ENCODE measurements around the gene BRIP1.
A peak's percentile ranks its signal among the peaks of the same experiment; 100 is the strongest.
"Not testable (repeated sequence)": the region's sequence is repeated elsewhere in the genome, so short reads cannot be mapped to it uniquely, and the experiment has no call there.

Gene BRIP1

DNA sequence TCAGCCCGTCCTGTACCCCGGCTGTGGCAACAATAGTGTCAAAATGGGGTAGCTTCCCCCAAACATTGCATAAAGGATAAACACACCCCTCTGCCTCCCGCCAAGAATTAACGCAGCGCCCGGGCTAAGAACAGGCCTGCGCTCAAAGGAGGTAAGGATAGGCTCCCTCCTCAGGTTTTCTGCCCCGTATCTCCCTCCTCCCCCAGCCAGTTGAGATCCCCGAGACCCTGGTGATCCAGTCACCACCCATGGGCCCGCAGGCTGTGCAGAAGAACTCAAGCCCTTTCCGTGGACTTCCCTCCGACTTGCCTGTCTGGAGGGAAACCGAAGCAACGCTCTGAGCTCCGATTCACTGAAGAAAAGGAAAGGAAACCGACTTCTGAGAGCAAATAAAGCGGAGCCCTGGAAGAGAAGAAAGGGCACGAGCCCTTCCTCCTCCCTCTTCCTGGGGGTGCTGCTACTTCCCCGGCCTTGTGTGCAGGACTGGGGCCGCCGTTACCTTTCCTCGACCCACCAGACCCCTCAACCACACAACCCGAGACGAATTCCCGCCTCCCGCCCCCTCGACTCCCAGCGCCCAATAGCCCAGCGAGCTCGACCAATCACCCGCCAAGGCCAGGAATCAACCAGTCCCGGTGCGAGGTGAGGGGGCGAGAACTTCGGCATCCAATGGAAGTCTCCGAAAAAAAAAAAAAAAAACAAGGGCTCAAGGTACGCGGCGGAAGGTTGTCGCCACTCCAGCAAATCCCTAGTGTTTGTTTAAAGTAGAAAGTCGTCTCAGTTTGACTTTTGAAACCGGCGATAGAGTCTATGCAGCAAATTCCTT lies at the start of gene BRIP1:
Gene BRIP1, minus strand, starts transcription at position 554 of the 826 bp plus-strand sequence. CDS start 1,989 bp downstream, outside the sequence.
- DNase-seq (ENCODE audit: low read depth) = peak; percentile 86

DNA sequence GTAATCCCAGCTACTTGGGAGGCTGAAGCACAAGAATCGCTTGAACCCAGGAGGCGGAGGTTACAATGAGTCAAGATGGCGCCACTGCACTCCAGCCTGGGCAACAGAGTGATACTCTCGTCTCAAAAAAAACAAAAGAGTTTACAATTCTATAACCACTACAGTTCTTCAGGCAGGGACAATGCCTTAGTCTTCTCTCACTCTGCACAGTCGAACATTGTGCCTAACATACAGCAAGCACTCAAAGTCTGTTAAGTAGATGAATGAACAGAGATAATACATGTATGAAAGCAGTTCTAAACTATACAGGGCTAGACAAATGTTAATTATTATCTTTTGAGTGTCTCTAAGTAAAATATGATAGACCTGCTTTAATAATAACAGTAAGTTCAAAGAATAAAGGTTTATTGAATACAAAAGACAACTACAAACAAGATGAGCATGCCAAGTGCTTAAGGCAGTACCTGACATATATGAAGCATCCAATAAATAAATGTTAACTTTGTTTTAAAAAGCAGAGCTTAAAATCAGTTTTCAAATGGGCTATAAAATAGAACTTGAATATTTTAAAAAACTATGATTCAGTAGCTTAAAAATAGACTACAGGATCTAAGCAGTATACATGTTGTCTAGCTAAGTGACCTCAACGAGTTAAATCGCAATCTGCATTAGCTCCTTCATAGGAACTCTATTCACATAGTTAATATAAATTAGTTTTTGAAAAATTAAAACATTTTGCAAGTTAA lies 45.1 kb upstream of the BRIP1 start:
- no peak for DNase-seq (ENCODE audit: low read depth)

DNA sequence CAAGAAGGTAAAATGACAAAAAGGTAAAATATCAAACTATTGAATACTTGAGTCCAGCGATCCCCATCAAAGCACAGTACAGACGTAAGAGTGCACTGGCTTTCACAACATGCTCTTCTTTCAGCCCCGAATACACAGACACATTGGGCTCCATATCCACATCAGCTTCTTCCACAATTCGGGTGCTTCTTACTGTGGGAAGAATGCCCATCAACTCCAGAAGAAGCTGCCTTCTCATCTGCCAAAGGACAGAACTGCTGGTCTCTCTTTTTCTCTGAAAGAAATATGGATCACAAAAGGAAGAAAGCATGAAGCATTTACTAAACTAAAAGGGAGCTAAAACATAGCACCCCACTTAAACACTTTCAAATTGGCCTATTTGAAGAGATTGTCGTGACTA lies 44.0 kb upstream of the BRIP1 start:
- DNase-seq (ENCODE audit: low read depth) = no peak

DNA sequence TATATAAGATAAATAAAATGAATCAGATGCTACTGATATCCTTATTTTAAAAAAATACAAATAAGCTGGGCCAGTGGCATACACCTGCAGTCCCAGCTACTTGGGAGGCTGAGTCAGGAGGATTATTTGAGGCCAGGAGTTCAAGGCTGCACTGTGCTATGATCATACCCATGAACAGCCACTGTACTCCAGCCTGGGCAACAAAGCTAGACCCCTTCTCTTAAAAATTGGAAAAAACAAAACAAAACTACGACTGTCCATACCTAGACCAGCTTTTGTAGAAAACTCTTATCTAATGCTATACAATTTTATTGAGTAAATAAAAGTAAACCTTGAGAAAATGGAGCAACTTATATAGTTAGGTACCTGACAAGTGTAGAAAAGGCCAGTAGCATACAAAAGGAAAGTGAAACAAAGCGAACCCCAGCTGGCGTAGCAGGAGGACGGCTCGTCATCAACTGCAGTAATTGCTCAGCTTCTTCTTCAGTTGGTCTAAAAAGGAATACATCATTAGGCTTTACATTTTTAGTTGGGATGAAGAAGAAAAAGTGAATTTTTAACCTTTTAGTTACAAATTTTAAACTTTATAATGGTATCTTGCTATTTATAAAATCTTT lies 40.9 kb upstream of the BRIP1 start:
- no peak for DNase-seq (ENCODE audit: low read depth)

DNA sequence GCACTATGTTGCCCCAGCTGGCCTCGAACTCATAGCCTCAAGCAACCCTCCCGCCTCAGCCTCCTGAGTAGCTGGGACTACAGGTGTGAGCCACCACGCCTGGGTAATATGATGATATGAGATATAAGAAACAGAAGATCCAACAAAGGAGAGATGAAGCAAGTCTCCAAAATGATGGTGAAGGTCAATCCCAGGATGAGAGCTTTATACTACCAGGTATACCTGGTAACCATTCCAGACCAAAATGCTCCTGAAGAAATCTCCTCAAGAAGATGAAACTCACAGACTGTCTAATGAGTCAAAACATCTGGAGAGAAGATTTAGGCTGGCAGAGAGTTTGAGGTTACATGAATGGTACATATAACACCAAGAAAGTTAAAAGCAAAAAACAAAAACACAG lies 39.9 kb upstream of the BRIP1 start:
- no peak for DNase-seq (ENCODE audit: low read depth)

DNA sequence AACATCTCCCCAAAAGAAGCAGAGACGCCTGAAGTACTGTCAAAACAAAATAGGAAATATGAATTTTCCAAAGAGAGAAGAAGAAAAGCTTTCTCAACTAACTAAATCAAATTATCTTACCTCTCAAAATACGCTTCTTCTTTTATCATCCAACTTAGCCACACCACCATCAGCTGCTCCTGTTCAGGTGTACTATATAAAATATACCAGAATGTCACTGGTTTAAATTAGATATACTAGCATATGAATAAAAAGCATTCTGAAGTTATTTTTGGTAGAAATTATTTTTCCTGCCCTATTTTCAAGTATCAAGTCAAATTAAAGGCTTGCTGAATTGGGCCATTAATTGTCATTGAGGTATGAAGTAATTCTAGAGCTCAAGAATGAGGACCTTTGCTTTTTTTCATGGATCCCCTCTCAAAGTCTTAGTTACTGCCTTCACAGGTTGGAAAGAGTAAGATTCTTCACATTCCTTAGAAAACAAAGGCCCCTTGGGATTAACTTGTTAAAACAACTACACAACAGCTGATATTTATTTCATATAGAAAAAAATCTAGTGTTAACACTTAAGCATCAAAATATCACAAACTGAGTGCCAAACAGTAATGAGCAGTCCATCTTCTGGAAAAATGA lies 34.3 kb upstream of the BRIP1 start:
- no peak for DNase-seq (ENCODE audit: low read depth)

DNA sequence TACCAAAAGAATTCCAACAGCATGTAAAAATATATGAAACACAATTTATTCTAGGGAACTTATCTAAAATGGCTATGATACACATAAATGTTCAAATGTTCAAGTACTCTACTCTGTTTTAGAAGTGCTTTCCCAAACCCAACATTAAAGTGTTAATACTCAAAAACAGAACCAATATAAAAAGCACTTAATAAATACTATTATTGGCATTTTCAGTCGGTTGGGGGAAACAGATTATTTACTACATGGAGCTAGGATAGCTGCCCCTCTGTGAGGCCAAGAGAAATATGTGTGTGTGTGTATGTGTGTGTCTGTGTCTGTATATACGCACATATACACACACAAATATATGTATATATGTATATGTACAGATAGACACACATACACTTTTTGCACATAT lies 32.1 kb upstream of the BRIP1 start:
- no peak for DNase-seq (ENCODE audit: low read depth)

DNA sequence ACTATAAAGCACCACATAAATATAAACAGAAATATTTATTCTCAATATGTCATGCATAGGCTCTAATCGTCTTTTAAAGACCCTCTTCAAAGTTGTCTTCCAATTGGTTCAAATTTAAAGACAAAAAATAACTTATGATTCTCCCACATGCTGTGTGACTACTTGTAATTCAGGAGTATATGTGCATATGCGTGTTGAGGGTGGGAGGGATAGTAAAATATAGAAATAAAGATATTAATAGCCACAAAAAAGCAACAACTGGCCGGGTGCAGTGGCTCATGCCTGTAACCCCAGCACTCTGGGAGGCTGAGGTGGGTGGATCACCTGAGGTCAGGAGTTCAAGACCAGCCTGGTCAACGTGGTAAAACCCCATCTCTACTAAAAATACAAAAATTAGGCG lies 31.0 kb upstream of the BRIP1 start:
- not testable (repeated sequence) for DNase-seq (ENCODE audit: low read depth)

DNA sequence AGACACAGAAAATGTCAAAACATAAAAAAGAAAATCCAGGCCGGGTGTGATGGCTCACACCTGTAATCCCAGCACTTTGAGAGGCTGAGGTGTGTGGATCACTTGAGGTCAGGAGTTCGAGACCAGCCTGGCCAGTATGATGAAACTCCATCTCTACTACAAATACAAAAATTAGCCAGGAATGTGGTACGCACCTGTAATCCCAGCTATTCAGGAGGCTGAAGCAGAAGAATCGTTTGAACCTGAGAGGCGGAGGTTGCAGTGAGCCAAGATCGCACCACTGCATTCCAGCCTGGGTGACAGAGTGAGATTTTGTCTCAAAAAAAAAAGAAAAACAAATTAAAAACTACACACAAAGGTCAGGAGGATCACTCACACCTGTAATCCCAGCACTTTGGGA lies 24.4 kb upstream of the BRIP1 start:
- not testable (repeated sequence) for DNase-seq (ENCODE audit: low read depth)

DNA sequence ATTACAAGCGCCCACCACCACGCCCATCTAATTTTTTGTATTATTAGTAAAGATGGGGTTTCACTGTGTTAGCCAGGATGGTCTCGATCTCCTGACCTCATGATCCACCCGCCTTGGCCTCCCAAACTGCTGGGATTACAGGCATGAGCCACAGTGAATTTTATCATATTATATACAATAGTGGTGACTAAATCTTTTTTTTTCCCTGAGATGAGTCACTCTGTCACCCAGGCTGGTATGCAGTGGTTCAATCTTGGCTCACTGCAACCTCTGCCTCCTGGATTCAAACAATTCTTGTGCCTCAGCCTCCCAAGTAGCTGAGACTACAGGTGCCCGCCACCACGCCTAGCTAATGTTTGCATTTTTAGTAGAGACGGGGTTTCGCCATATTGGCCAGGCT lies 22.5 kb upstream of the BRIP1 start:
- not testable (repeated sequence) for DNase-seq (ENCODE audit: low read depth)

DNA sequence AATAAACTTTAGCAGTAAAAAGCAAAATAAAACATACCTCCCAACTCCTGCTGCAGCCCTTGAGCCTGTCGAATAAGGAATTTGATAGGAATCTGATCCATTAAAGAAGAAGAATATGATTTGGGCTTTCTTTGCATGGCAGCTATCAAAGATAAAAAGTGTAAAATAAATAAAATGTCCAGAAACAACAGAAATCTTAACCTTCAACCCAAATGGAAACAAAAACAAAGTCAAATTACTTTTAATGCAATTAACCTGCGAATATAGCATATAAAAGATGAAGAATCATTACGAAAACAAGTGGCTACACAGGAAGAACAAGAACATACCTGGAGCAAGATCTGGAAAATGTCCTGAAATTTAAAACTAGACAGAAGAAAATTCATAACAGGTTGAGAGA lies 21.5 kb upstream of the BRIP1 start:
- no peak for DNase-seq (ENCODE audit: low read depth)

DNA sequence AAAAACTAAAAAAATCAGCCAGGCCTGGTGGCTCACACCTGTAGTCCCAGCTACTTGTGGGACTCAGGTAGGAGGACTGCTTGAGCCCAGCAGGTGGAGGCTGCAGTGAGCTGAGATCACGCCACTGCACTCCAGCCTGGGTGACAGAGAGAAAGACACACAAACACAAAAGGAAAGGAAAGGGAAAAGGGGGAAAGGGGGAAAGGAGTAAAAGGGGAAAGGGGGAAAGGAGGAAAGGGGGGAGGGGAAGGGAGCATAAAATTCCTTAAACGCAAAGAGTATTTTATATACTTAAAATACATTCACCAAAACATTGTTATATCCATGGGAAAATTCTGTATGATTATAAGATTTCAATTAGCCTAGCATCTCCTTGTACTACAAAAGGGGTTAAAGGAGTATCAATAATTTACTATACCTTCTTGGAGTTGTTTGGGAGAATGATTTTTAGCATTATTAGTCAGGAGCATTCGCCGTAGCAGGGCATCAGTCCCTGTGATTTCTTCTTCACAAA lies 17.3 kb upstream of the BRIP1 start:
- no peak for DNase-seq (ENCODE audit: low read depth)

DNA sequence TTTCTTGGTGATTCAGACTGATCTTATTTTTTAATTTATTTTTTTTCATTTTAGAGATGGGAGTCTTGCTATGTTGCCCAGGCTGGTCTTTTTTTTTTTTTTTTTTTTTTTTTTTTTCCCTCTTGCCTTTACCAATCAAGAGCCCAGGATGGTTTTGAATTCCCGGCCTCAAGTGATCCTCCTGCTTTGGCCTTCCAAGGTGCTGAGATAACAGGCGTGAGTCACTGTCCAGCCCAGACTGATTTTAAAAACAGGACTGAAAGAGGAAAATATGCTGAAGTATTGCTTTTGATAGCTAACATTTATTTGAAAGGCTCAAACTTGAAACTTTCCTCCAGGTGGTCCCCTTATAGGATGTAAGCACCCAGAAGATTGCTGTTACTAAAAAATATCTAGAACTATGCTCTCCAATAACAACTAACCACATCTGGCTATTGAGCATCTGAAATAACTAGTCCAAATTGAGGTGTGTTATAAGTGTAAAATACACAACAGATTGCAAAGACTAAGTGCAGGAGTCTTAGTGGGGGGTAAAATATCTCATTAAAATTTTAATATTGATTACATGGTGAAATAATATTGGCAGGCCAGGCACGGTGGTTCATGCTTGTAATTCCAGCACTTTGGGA lies 15.8 kb upstream of the BRIP1 start:
- DNase-seq (ENCODE audit: low read depth) = no peak

DNA sequence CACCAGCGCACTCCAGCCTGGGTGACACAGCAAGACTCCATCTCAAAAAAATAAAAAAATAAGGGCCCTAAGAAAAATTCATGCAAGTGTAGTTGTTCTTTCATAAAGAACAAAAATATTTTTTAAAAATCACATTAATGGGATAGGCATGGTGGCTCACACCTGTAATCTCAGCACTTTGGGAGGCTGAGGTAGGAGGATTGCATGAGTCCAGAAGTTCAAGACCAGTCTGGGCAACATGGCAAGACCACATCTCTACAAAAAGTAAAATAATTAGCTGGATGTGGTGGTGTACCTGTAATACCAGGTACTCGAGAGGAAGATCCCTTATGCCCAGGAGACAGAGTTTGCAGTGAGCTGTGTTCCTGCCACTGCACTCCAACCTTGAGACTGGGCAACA lies 15.2 kb upstream of the BRIP1 start:
- no peak for DNase-seq (ENCODE audit: low read depth)

DNA sequence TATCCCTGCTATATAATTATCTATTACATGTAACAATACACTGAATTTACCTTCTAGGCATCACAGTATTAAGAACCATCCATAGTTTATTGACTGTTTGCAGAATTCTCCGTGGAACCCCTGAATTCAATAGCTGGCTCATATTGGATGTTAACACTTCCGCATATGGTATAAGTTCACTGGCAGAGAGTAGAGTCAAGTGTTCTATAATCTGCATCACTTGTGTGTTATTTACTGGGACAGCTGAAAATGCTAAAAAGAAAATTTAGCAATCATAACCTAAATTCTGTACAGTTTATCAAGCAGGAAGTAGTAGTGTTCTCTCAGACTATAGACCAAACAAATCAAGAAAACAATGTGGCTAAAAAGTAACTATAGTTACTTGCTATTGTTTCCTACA lies 14.5 kb upstream of the BRIP1 start:
- no peak for DNase-seq (ENCODE audit: low read depth)

DNA sequence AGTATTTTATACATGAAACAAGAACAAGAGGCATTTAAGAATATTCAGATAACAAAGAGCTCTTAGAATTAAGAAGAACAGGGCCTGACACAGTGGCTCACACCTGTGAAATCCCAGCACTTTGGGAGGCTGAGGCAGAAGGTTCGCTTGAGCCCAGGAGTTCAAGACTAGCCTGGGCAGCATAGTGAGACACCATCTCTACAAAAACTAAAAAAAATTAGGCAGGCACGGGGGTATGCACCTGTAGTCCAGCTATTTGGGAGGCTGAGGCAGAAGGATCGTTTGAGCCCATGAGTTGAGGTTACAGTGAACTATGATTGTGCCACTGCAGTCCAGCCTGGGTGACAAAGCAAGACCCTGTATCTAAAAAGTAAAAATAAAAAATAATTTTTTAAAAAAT lies 12.5 kb upstream of the BRIP1 start:
- DNase-seq (ENCODE audit: low read depth) = no peak

DNA sequence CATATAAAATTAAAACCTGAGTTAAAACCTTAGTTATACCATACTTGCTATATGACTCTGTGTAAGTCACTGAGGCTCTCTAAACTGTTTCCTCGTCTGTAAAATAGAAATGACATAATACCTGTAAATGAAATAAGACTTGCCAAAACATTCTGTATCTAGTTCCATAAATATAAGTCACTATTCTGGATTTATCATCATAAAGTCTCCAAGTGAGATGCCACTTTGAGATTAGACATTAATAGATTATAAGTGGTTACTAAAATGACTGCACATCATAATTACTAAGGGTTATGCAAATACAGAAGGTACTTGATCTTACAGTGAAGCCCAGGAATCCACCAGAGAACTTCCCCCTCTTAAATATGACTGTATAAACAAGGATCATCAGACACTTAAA lies 12.0 kb upstream of the BRIP1 start:
- DNase-seq (ENCODE audit: low read depth) = no peak

DNA sequence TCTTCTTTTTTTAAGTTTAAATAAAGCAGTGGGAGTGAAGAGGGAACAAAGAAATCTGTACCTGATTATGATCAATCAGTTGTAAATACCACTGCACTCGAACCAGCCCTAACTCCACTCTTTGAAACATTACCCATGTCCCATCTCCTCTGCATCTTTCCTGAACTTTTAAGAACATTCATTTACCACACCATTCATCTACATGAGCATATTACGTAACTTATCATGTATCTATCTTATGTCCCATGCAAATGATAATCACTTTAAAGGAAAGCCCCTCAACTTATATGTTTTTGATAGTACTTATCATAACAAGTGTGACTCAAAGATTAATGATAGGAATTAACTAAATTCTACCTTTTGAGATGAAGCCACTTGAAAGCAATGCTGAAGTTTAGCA lies 10.7 kb upstream of the BRIP1 start:
- no peak for DNase-seq (ENCODE audit: low read depth)

DNA sequence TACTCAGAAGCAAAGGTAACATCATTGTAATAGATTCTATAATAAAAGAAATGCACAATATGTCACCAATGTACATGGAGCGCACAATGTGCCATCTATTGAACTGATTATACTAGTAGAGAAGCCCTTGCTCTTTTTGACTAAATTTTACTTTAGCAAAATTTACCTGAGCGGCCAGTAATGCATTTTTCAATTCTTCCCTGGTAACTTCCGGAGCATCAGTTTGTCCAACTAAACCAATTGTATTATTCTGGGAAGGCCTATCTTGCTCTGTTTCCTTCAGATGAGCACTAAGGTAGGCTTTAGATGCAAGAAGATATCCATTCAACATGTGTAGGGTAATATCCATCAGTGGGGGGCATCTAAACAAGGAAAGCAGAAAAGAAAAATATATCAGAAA lies 8.8 kb upstream of the BRIP1 start:
- DNase-seq (ENCODE audit: low read depth) = no peak

DNA sequence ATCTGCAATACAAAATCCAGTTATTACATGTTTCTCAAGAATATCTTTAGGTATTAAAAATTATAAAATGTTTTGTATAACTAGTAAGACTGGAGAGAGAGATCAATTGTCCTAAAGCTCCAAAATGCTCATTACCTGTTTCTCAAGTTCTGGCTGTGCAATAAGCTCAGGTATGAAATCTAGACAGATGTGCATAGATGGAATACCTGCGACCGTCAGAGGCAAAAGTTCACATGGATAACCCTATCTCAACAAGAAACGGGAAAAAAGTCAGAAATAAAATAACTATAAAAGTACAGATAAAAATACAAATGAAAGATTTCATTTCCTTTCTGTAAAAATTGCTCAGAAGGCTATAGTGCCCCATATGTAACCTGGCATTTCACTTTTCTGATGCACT lies 5.8 kb upstream of the BRIP1 start:
- DNase-seq (ENCODE audit: low read depth) = no peak

DNA sequence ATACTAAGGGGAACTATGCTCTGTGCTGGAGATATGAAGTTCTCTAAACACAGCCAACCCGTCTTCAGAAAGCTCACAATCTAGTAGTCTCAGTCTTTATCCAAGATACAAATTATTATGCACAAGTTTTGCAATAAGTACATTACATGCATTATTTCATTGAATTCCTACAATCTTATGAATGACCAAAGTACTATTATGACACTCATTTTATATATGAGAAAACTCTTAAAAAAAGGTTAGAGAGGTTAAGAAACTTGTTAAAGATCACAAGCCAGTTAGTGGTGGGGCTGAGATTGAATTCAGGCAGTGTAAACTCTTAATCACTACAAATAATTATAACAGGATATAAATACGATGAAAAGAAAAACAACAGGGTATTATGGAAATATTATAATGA lies 4.7 kb upstream of the BRIP1 start:
- DNase-seq (ENCODE audit: low read depth) = no peak

DNA sequence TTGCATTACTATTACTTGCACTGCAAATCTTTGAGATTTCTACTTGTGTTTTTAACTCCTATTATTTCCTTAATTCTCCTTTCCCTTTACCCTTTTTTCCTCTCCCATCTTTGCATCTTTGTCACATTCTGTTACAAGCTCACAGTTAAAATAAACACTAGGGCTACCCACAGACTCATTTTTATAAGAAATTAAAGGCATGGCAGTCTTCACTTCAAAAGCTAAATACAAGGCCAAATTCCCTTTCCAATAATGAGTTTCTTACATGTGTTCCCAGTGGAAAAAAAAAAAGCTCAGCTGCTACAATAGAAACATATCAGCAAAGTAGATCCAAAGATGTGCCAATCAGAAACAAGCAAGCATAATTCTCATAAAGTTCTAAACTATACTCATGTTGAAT lies 3.7 kb upstream of the BRIP1 start:
- DNase-seq (ENCODE audit: low read depth) = no peak

All from T-helper 22 cell (primary cell).